IPS-18a (cell line): Measurements from ENCODE around the gene MED13L.

Experiments used
- H3K27ac ChIP-seq: one replicate; pipeline ENCODE4 v1.5.1; 2013; ENCODE audit warnings: low read length
- H3K27me3 ChIP-seq: one replicate; pipeline ENCODE4 v1.6.1; 2013; ENCODE audit warnings: mild to moderate bottlenecking, low read length; ENCODE audit not compliant: control insufficient read depth, insufficient read depth
- H3K36me3 ChIP-seq: one replicate; pipeline ENCODE4 v1.6.1; 2013; ENCODE audit warnings: low read depth, low read length; ENCODE audit not compliant: control insufficient read depth
- H3K4me1 ChIP-seq: one replicate; pipeline ENCODE4 v1.6.1; 2013; ENCODE audit warnings: low read depth, low read length; ENCODE audit not compliant: control insufficient read depth
- H3K4me3 ChIP-seq: one replicate; pipeline ENCODE4 v1.5.1; 2013; ENCODE audit warnings: low read length
- H3K9ac ChIP-seq: one replicate; pipeline ENCODE4 v1.6.1; 2013; ENCODE audit warnings: mild to moderate bottlenecking, low read length, moderate library complexity
- H3K9me3 ChIP-seq: one replicate; pipeline ENCODE4 v1.6.1; 2013; ENCODE audit warnings: low read depth, low read length; ENCODE audit not compliant: control insufficient read depth

Gene MED13L

DNA sequence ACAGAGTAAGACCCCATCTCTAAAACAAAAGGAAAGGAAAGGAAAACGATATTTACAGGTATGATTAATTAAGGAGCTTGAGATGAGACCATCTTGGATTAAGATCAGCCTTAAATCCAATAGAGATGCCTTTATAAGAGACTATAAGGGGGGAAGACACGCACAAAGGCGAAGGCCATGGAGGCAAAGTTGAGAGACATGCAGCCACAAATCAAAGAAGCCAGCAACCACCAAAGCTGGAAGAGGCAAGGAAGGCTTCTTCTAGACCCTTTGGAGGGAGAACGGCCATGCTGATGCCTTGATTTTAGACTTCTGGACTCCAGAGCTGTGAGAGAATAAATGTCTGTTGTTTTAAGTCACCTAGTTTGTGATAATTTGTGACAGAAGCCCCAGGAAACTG is 39.6 kb upstream of the MED13L start:
- Histone ChIP-seq H3K4me1 (peaks cover 4% of the 10 kb centered on the region), H3K9me3 (no peaks in the 10 kb centered on the region), H3K27me3 (no peaks in the 10 kb centered on the region), H3K9ac (no peak overlapping the region), H3K27ac (no peak overlapping the region), H3K36me3 (no peaks in the 10 kb centered on the region), H3K4me3 (no peak overlapping the region)

DNA sequence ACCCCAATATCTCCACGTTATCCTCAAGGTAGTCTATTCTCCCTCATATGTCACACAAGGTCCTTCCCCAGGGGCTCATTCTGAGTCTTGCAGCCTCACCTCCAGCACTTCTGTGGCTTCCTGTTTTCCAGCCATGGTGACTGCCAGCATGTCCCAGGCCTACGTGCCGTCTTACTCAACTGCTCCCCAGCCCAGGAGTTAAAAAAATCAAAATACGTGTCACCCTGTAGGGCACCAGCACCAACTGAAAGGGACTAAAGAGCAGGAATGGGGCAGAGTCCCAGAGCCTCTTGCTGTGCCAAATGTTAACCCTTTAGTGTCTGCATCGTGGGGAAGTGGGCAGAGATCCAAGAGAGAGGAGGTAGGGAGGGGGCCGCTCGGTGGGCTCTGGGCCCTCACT is 37.0 kb upstream of the MED13L start:
- Histone ChIP-seq H3K4me3 (no peak overlapping the region), H3K9ac (no peak overlapping the region), H3K4me1 (peaks cover 4% of the 10 kb centered on the region), H3K27ac (no peak overlapping the region), H3K9me3 (no peaks in the 10 kb centered on the region), H3K36me3 (no peaks in the 10 kb centered on the region), H3K27me3 (no peaks in the 10 kb centered on the region)

DNA sequence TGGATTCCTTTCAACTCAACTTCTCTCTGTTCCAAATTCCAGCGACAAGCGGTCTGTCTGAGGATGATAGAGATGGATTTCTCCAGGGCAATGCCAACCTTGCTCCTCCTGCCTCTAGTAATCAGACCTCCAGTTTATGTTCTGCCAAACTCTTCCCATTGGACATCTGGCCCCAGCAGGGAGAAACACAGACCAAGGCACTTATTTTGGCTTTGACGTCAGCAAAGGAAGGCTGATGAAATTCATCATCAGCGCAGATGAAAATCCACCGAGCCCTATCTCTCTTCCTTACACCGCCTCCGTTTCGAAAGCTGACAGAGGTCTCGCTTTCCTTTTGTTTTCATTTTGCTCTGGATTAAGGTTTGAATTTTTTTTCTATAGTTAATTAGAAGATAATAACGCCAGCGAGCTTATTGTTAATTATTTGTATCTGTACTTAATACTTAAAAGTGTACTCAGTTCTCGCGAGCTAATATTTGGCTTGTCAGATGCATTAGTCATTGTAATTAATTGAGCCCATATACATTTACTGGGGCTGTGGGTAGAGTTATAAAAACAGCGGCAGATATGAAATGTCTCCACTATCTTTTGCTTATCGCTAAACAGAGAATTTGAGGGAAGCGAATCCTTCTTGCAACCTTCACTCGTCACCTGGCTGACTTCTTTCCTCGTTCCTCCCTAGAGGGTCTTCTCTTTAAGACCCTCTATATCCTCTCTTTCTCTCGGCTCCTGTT is 35.9 kb upstream of the MED13L start:
- H3K36me3 ChIP-seq = no peaks in the 10 kb centered on the region
- H3K9me3 ChIP-seq = no peaks in the 10 kb centered on the region
- H3K4me3 ChIP-seq = no peak overlapping the region
- peaks cover 4% of the 10 kb centered on the region for H3K4me1 ChIP-seq
- H3K27ac ChIP-seq = no peak overlapping the region
- no peaks in the 10 kb centered on the region for H3K27me3 ChIP-seq
- no peak overlapping the region for H3K9ac ChIP-seq

DNA sequence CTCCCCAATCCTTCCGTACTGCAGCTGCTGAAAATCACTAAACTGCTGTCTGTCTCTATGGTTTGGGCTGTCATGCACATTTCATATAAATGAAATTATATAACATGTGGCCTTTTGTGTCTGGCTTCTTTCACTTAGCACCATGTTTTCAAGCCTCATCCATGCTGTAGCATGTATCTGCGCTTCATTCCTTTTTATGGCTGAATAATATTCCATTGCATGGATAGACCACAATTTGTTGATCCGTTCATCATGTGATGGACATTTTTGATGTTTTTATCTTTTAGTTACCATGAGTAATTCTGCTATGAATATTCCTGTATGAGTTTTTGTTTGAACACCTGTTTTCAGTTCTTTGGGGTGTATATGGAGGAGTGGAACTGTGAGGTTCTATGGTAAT is 32.6 kb upstream of the MED13L start:
- Histone ChIP-seq H3K9ac (no peak overlapping the region), H3K27ac (no peak overlapping the region), H3K9me3 (no peaks in the 10 kb centered on the region), H3K4me3 (no peak overlapping the region), H3K4me1 (peaks cover 4% of the 10 kb centered on the region), H3K36me3 (no peaks in the 10 kb centered on the region), H3K27me3 (no peaks in the 10 kb centered on the region)

DNA sequence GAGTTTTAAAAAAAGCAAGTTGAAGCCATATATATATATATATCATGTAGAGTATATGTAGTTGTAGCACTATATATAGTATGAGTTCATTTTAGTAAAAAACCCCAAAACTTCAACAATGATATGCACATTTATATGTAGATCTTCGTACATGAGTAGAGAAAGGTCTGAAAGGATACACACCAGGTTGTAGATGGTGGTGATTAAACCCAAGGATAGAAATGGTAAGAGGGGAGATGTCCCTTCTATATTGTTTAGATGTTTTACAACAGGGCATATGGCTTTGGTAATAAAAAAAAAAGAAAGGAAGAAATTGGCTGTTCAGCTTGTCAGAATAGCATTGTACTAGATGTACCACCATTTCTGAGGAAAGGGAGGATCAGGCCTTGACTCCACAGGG is 31.9 kb upstream of the MED13L start:
- H3K4me1 ChIP-seq = peaks cover 2% of the 10 kb centered on the region
- no peaks in the 10 kb centered on the region for H3K27me3 ChIP-seq

DNA sequence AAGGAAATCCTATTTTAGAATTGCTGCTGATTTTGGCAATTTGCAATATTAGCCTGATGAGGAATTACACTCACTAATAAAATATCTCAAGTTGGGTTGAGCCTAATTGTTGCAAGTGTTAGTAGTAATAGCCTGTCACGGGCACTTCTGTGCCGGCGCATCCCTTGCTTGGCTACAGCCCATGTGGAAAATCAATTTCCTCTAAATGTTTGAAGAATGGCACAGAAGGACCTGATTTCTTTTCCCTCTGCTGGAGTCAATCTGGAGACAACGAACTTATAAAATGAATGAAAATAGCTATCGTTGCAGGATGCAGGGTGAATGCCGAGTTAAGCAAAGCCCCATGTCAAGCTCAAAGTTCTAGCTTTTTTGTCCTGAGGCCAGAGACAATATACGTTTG is 31.2 kb upstream of the MED13L start:
- Histone ChIP-seq H3K27ac (no peak overlapping the region), H3K27me3 (no peaks in the 10 kb centered on the region), H3K4me1 (no peaks in the 10 kb centered on the region), H3K9me3 (no peaks in the 10 kb centered on the region), H3K4me3 (no peak overlapping the region), H3K36me3 (no peaks in the 10 kb centered on the region), H3K9ac (no peak overlapping the region)

More for the DNA sequence above, 31.9 kb upstream of the MED13L start:
- Histone ChIP-seq H3K9me3 (no peaks in the 10 kb centered on the region), H3K4me3 (no peak overlapping the region), H3K27ac (no peak overlapping the region), H3K9ac (no peak overlapping the region), H3K36me3 (no peaks in the 10 kb centered on the region)

DNA sequence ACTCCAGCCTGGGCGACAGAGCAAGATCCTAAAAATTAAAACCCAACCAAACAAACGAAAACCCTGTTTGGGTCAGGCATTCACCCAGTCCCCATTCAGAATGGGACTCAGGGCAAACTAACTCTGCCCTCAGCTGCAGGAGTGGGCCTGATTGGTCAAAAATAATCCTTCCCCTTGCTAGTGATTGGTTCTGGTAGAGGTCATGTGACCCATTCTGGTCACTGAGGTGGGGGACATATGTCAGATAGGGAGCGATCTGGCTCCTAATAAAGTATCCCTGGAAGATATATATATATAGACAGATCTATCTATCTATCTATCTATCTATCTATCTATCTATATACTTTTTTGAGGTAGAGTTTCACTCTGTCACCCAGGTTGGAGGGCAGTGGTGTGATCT is 29.5 kb upstream of the MED13L start:
- Histone ChIP-seq H3K36me3 (no peaks in the 10 kb centered on the region), H3K9me3 (no peaks in the 10 kb centered on the region), H3K27me3 (no peaks in the 10 kb centered on the region), H3K4me1 (no peaks in the 10 kb centered on the region), H3K4me3 (no peak overlapping the region), H3K9ac (no peak overlapping the region), H3K27ac (no peak overlapping the region)

DNA sequence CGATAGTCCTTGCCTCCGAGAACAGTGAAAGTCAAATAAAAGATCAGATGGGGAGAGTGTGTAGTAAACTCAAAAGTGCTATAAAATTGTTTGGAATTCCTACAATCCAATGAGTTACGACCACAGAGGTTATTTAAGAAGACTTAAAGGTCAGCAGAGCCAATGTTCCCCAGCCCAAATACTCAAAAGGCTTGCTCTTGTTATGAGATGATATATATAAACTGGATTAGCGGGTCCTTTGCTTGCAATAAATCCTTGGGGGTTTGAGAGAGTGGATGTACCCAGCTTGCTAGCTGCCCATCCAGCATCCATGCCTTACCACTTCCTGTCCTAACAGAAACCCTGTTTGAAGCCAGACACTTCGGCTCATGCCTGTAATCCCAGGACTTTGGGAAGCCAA is 29.0 kb upstream of the MED13L start:
- no peaks in the 10 kb centered on the region for H3K36me3 ChIP-seq
- H3K27ac ChIP-seq = no peak overlapping the region
- H3K4me1 ChIP-seq = no peaks in the 10 kb centered on the region
- no peak overlapping the region for H3K9ac ChIP-seq
- no peaks in the 10 kb centered on the region for H3K27me3 ChIP-seq
- no peak overlapping the region for H3K4me3 ChIP-seq
- no peaks in the 10 kb centered on the region for H3K9me3 ChIP-seq

DNA sequence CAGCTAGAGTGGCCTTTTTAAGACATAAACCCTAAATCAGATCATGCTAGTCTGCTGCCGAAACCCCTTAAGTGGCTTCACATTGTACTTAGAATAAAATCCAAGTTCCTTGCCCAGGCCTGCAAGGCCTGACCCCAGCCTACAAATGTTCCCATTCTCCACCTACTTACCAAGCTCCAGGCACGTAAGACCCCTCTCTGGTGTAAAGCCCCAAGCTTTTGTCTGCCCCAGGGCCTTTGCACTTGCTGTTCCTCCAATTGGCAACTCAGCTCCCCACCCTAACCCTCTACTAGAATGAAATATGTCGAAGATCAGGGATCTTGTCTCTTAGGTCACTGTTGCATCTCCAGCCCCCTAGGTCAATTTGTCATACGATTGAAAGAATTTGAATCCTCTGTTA is 27.1 kb upstream of the MED13L start:
- Histone ChIP-seq H3K9me3 (no peaks in the 10 kb centered on the region), H3K27me3 (no peaks in the 10 kb centered on the region), H3K9ac (no peak overlapping the region), H3K36me3 (no peaks in the 10 kb centered on the region), H3K4me1 (no peaks in the 10 kb centered on the region), H3K4me3 (no peak overlapping the region), H3K27ac (no peak overlapping the region)

DNA sequence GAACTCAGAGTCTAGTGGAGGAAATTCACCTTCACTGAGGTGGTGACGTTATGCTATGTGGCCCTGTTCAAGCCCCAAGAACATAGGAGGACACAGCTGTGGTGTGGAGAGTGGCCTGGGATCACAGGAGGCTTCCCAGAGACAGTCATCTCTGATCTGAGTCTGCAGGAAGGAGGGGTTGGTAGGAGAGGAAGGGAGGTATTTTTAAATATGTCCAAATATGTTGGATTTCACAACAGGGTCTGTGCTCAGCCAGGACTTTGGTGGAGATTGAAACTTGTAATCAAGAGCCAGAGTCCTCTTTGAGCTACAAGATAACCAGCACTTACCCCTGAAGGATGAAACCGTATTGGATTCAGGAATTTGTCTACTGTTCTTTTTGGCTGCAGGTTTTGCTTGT is 26.4 kb upstream of the MED13L start:
- no peaks in the 10 kb centered on the region for H3K27me3 ChIP-seq
- no peaks in the 10 kb centered on the region for H3K4me1 ChIP-seq
- no peak overlapping the region for H3K9ac ChIP-seq
- no peak overlapping the region for H3K4me3 ChIP-seq
- H3K36me3 ChIP-seq = no peaks in the 10 kb centered on the region
- no peaks in the 10 kb centered on the region for H3K9me3 ChIP-seq
- H3K27ac ChIP-seq = no peak overlapping the region

DNA sequence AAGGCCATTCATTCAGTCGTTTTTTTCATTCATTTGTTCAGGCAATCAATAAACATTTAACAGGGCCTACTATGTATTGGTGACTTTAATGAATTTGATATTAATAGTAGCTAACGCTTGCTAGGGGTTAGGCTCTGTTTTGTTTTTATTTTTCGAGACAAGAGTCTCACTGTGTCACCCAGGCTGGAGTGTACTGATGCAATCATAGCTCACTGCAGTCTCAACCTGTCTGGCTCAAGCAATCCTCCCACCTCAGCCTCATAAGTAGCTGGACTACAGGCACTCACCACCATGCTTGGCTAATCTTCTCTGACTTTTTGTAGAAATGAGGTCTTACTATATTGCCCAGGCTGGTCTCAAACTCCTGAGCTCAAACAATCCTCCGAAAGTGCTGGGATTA is 25.6 kb upstream of the MED13L start:
- Histone ChIP-seq H3K27ac (no peak overlapping the region), H3K9me3 (no peaks in the 10 kb centered on the region), H3K4me1 (no peaks in the 10 kb centered on the region), H3K4me3 (no peak overlapping the region), H3K27me3 (no peaks in the 10 kb centered on the region), H3K36me3 (no peaks in the 10 kb centered on the region), H3K9ac (no peak overlapping the region)

DNA sequence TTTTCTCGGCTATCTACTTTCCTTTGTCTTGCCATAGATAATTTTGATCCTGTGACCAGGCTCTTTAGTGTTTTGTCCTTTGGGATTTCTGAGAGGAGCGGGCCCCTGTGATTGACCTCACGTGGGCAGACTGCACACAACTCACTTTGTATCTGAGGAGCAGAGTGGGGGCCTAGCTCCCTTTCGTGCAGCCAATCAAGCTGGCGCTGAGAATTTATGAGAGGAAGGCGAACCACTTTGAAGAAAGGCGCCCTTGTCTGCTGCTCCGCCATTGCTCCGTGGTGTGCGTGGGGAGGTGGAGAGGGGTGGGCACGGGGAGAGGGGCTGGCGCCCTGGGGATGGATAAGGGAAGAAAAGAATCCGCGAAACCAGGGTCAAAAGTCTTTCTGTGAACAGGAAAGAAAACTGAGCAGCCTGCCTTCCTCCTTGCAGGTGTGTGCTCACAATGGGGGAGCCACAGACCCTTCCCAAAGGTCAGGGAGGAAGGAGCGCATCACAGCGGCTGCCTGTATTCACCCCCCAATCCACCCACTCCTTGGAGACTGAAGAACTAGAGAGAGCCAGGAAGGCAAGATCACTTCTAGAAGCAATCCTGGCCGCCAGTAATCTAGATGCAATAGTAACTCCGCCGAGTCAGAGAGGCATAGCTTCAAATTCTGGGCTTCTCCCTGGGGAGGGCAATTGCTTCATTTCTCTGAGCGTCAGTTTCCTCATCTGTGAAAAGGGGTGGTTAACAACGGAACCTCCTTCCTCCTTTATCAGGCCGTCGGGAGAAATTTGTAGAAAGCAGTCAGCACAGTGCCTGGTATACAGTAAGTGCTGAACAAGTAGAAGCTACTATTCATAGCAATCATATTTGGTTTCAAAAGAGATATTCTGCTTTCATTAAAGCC is 24.9 kb upstream of the MED13L start:
- H3K9ac ChIP-seq = no peak overlapping the region
- no peak overlapping the region for H3K27ac ChIP-seq
- H3K4me3 ChIP-seq = no peak overlapping the region
- H3K27me3 ChIP-seq = no peaks in the 10 kb centered on the region
- H3K4me1 ChIP-seq = no peaks in the 10 kb centered on the region
- H3K36me3 ChIP-seq = no peaks in the 10 kb centered on the region
- no peaks in the 10 kb centered on the region for H3K9me3 ChIP-seq
